H9 (cell line): ENCODE measurements around the gene PAMR1. TPM values are rescaled to one million over a fixed set of nuclear protein-coding genes. Genes with fewer than 3 reads are reported as not detected.

Source experiments
- DNase-seq: peaks from one replicate; pipeline ENCODE4 v3.0.0-alpha.2; 2017
- H2AFZ ChIP-seq: one replicate; pipeline ENCODE4 v1.6.1; 2013; ENCODE audit warnings: mild to moderate bottlenecking, low read length, control low read depth, moderate library complexity
- H2AK5ac ChIP-seq: 2 replicates; pipeline ENCODE4 v1.6.1; 2013; ENCODE audit warnings: low read length, control low read depth, mixed read lengths; ENCODE audit not compliant: insufficient read length
- H2BK120ac ChIP-seq: one replicate; pipeline ENCODE4 v1.6.1; 2013; ENCODE audit warnings: low read depth, mild to moderate bottlenecking, low read length, control low read depth, inconsistent platforms; ENCODE audit not compliant: poor library complexity, severe bottlenecking
- H2BK12ac ChIP-seq: 2 replicates; pipeline ENCODE4 v1.6.1; 2013; ENCODE audit warnings: low read length, control low read depth, mixed read lengths, low read depth; ENCODE audit not compliant: insufficient read length
- H2BK15ac ChIP-seq: 2 replicates; pipeline ENCODE4 v1.6.1; 2013; ENCODE audit warnings: low read depth, low read length, control low read depth
- H2BK20ac ChIP-seq: one replicate; pipeline ENCODE4 v1.6.1; 2013; ENCODE audit warnings: low read depth, mild to moderate bottlenecking, low read length, control low read depth, inconsistent platforms; ENCODE audit not compliant: poor library complexity, severe bottlenecking
- H2BK5ac ChIP-seq: 2 replicates; pipeline ENCODE4 v1.6.1; 2013; ENCODE audit warnings: low read length, control low read depth, mixed read lengths; ENCODE audit not compliant: insufficient read length
- H3K14ac ChIP-seq: 2 replicates; pipeline ENCODE4 v1.6.1; 2013; ENCODE audit warnings: low read length, control low read depth; ENCODE audit not compliant: insufficient read depth
- H3K18ac ChIP-seq: 2 replicates; pipeline ENCODE4 v1.6.1; 2013; ENCODE audit warnings: low read depth, mild to moderate bottlenecking, mixed read lengths, low read length, control low read depth; ENCODE audit not compliant: insufficient read length
- H3K23ac ChIP-seq: 2 replicates; pipeline ENCODE4 v1.6.1; 2013; ENCODE audit warnings: low read length, control low read depth, mixed read lengths, low read depth; ENCODE audit not compliant: insufficient read length
- H3K23me2 ChIP-seq: 2 replicates; pipeline ENCODE4 v1.6.1; 2013; ENCODE audit warnings: low read depth, mild to moderate bottlenecking, mixed read lengths, low read length, control low read depth; ENCODE audit not compliant: insufficient read length, poor library complexity, severe bottlenecking
- H3K27ac ChIP-seq: 2 replicates; pipeline ENCODE4 v1.5.1; 2013; ENCODE audit warnings: low read length, control low read depth, mixed read lengths, low read depth; ENCODE audit not compliant: insufficient read length
- H3K27me3 ChIP-seq: 2 replicates; pipeline ENCODE4 v1.6.1; 2013; ENCODE audit warnings: low read length, control low read depth, inconsistent platforms; ENCODE audit not compliant: insufficient read depth
- H3K4ac ChIP-seq: 2 replicates; pipeline ENCODE4 v1.6.1; 2013; ENCODE audit warnings: low read depth, mild to moderate bottlenecking, control low read depth, inconsistent platforms, low read length, moderate library complexity
- H3K4me1 ChIP-seq: 2 replicates; pipeline ENCODE4 v1.6.1; 2013; ENCODE audit warnings: low read length, control low read depth, inconsistent platforms; ENCODE audit not compliant: insufficient read depth
- H3K4me2 ChIP-seq: 2 replicates; pipeline ENCODE4 v1.6.1; 2013; ENCODE audit warnings: low read length, control low read depth, mixed read lengths; ENCODE audit not compliant: insufficient read length, insufficient read depth
- H3K56ac ChIP-seq: 2 replicates; pipeline ENCODE4 v1.6.1; 2013; ENCODE audit warnings: low read depth, mild to moderate bottlenecking, mixed read lengths, low read length, control low read depth; ENCODE audit not compliant: insufficient read length
- H3K79me1 ChIP-seq: 2 replicates; pipeline ENCODE4 v1.6.1; 2013; ENCODE audit warnings: low read depth, mild to moderate bottlenecking, moderate library complexity, low read length, control low read depth, inconsistent platforms; ENCODE audit not compliant: insufficient read depth, poor library complexity, severe bottlenecking
- H3K79me2 ChIP-seq: 2 replicates; pipeline ENCODE4 v1.6.1; 2013; ENCODE audit warnings: low read length, control low read depth, inconsistent platforms; ENCODE audit not compliant: insufficient read depth
- H3K9ac ChIP-seq: 2 replicates; pipeline ENCODE4 v1.6.1; 2013; ENCODE audit warnings: low read length, control low read depth, mixed read lengths; ENCODE audit not compliant: insufficient read length; ENCODE audit errors: extremely low read depth
- H3K9me3 ChIP-seq: one replicate; pipeline ENCODE4 v1.6.1; 2013; ENCODE audit warnings: low read depth, low read length, inconsistent platforms; ENCODE audit not compliant: control insufficient read depth
- H3T11ph ChIP-seq: one replicate; pipeline ENCODE4 v1.6.1; 2013; ENCODE audit warnings: mild to moderate bottlenecking, low read length, control low read depth, inconsistent platforms
- H4K20me1 ChIP-seq: one replicate; pipeline ENCODE4 v1.6.1; 2013; ENCODE audit not compliant: control insufficient read depth, insufficient read length, insufficient read depth
- H4K5ac ChIP-seq: 2 replicates; pipeline ENCODE4 v1.6.1; 2013; ENCODE audit warnings: low read depth, mild to moderate bottlenecking, mixed read lengths, low read length, control low read depth; ENCODE audit not compliant: insufficient read length
- H4K8ac ChIP-seq: replicated peaks from 2 replicates; pipeline ENCODE4 v1.6.1; 2013; ENCODE audit warnings: low read length, control low read depth, mixed read lengths, low read depth; ENCODE audit not compliant: insufficient read length
- H4K91ac ChIP-seq: 2 replicates; pipeline ENCODE4 v1.6.1; 2013; ENCODE audit warnings: low read depth, mild to moderate bottlenecking, moderate library complexity, mixed read lengths, low read length, control low read depth; ENCODE audit not compliant: insufficient read length
- H3K27ac Mint-ChIP-seq, 3 experiments: 2 replicates in 2 of 3; 3 replicates in 1 of 3; pipeline ENCODE4 v1.8.0; 2020 to 2021; ENCODE audit warnings: mixed read lengths in 3 of 3, mild to moderate bottlenecking in 1 of 3, moderate library complexity in 1 of 3
- H3K27me3 Mint-ChIP-seq: 2 replicates; pipeline ENCODE4 v1.8.0; 2021; ENCODE audit warnings: low read depth, mild to moderate bottlenecking, moderate library complexity, mixed read lengths
- H3K36me3 Mint-ChIP-seq, 3 experiments: 2 replicates in 2 of 3; 3 replicates in 1 of 3; pipeline ENCODE4 v1.8.0; 2020 to 2021; ENCODE audit warnings: low read depth in 3 of 3, mixed read lengths in 3 of 3; ENCODE audit not compliant: insufficient read depth in 1 of 3
- H3K4me1 Mint-ChIP-seq, 2 experiments: 2 replicates each; pipeline ENCODE4 v1.8.0; 2020; ENCODE audit warnings: mixed read lengths in 2 of 2
- H3K4me3 Mint-ChIP-seq, 2 experiments: 2 replicates in 1 of 2; 3 replicates in 1 of 2; pipeline ENCODE4 v1.8.0; 2020 to 2021; ENCODE audit warnings: mild to moderate bottlenecking in 2 of 2, mixed read lengths in 2 of 2, moderate library complexity in 1 of 2
- H3K9me3 Mint-ChIP-seq, 2 experiments: 2 replicates in 1 of 2; 3 replicates in 1 of 2; pipeline ENCODE4 v1.8.0; 2020; ENCODE audit warnings: mild to moderate bottlenecking in 2 of 2, mixed read lengths in 2 of 2, moderate library complexity in 1 of 2
- WGBS: extraction: QIAGEN DNeasy Blood & Tissue Kit; methylation state at CpG from one replicate; pipeline ENCODE4 v1.1.7; 2013; ENCODE audit warnings: missing lambda C conversion rate, low lambda C conversion rate, mixed read lengths; ENCODE audit not compliant: insufficient read length; ENCODE audit errors: extremely low coverage; 5-methylcytosine and 5-hydroxymethylcytosine counted together
- total RNA-seq: library from RNA; stranded (reverse); gene quantifications from 2 replicates; pipeline ENCODE4 v1.2.1, GENCODE V29; 2021
- TF ChIP-seq, protein P1 (sequence below): fragments of 200-600 bp; sonication (generic); conservative IDR thresholded peaks from 3 replicates; pipeline ENCODE4 v1.8.0; 2021; ENCODE audit warnings: antibody characterized with exemption, mild to moderate bottlenecking

The PAMR1 gene
- total RNA-seq, 1 experiment from 2014 or later = 2.4 TPM

DNA sequence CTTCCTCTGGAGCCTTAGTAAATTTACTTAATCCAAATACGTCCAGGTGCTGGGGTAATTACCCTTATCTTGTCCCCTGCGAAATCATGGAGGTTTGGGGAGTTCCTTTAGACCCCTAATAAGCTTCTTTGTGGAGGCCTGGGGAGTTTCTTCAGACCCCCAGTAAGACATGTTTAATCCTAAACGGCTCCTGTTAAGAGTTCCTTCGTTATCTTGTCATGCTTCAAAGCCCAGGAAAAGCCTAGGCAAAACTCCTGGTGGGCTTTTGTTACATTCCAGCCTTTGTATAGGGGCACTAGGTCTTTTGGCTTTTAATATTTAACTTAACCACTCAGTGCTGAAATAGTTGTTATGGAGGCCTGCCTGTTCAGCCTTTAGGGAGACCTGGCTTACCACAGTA lies 18.1 kb upstream of the PAMR1 start:
- H3K27ac Mint-ChIP-seq = no peak overlapping the region
- Histone ChIP-seq H3K4me1 (no peaks in the 10 kb centered on the region; the same call in 1 of the 2 replicates), H3K79me2 (no peaks in the 10 kb centered on the region), H2BK5ac (no peak overlapping the region), H3K23me2 (no peaks in the 10 kb centered on the region), H3K27me3 (no peaks in the 10 kb centered on the region), H2AFZ (no peak overlapping the region), H3K4ac (no peak overlapping the region), H3K56ac (no peak overlapping the region), H3K9me3 (no peaks in the 10 kb centered on the region), H3K4me2 (no peak overlapping the region), H2BK12ac (no peak overlapping the region), H4K8ac (no peak overlapping the region), H3K18ac (no peak overlapping the region), H3T11ph (no peak overlapping the region), H3K79me1 (no peaks in the 10 kb centered on the region), H4K5ac (no peak overlapping the region), H2AK5ac (no peak overlapping the region), H3K14ac (no peak overlapping the region), H3K23ac (no peak overlapping the region), H3K27ac (no peak overlapping the region), H2BK20ac (no peak overlapping the region), H4K20me1 (no peaks in the 10 kb centered on the region), H4K91ac (no peak overlapping the region), H3K9ac (no peak overlapping the region), H2BK120ac (no peak overlapping the region), H2BK15ac (no peak overlapping the region)
- H3K27me3 Mint-ChIP-seq = peaks cover 20% of the 10 kb centered on the region
- DNase-seq = no peak
- no peak overlapping the region; a peak in 1 of 5 replicates for H3K4me3 Mint-ChIP-seq
- peaks cover 37 to 48% of the 10 kb centered on the region in 2 experiments for H3K4me1 Mint-ChIP-seq
- no CpG with 5 or more reads among the region's 4 CpGs for WGBS
- TF ChIP-seq, protein P1, sequence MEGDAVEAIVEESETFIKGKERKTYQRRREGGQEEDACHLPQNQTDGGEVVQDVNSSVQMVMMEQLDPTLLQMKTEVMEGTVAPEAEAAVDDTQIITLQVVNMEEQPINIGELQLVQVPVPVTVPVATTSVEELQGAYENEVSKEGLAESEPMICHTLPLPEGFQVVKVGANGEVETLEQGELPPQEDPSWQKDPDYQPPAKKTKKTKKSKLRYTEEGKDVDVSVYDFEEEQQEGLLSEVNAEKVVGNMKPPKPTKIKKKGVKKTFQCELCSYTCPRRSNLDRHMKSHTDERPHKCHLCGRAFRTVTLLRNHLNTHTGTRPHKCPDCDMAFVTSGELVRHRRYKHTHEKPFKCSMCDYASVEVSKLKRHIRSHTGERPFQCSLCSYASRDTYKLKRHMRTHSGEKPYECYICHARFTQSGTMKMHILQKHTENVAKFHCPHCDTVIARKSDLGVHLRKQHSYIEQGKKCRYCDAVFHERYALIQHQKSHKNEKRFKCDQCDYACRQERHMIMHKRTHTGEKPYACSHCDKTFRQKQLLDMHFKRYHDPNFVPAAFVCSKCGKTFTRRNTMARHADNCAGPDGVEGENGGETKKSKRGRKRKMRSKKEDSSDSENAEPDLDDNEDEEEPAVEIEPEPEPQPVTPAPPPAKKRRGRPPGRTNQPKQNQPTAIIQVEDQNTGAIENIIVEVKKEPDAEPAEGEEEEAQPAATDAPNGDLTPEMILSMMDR = no peak
- peaks cover 0 to 2% of the 10 kb centered on the region in 2 experiments; a peak in 2 of 5 replicates for H3K9me3 Mint-ChIP-seq
- H3K36me3 Mint-ChIP-seq = peaks cover 0 to 4% (median 0%) of the 10 kb centered on the region in 3 experiments; a peak in 1 of 7 replicates
